A673 (cell line): Measurements from ENCODE around the gene EXT2. TPM values are rescaled to one million over a fixed set of nuclear protein-coding genes. Genes with fewer than 3 reads are reported as not detected.

ENCODE experiments used
- BruUV-seq: library from RNA; stranded (reverse); fragments of 400-500 nt; replicated peaks from 2 replicates; lab custom pipeline; 2021; lab: Mats Ljungman, UMichigan
- CTCF ChIA-PET: fragments of 300-600 bp; sonication (Branson Sonifier 250); formaldehyde crosslinking; loops from one replicate; lab custom pipeline; 2022; ENCODE audit warnings: antibody characterized with exemption; lab: Charles Lee
- POLR2A ChIA-PET: fragments of 300-600 bp; sonication (Branson Sonifier 250); formaldehyde crosslinking; loops from one replicate; lab custom pipeline; 2022; ENCODE audit warnings: antibody characterized with exemption; ENCODE audit not compliant: low non-redundant PET; lab: Charles Lee
- DNase-seq: peaks from one replicate; pipeline ENCODE4 v3.0.0-alpha.2; 2015; ENCODE audit warnings: low spot score
- H3K27ac ChIP-seq: fragments of 200-600 bp; sonication (generic); 2 replicates; pipeline ENCODE4 v1.5.1; 2016; ENCODE audit warnings: mixed run types, low read depth, mild to moderate bottlenecking, mixed read lengths, antibody characterized with exemption, low read length; ENCODE audit not compliant: poor library complexity, severe bottlenecking
- H3K27me3 ChIP-seq: fragments of 200-600 bp; sonication (generic); replicated peaks from 2 replicates; pipeline ENCODE4 v1.6.1; 2017; ENCODE audit warnings: mixed run types, low read depth, mild to moderate bottlenecking, mixed read lengths, antibody characterized with exemption, low read length; ENCODE audit not compliant: insufficient read depth, poor library complexity
- H3K36me3 ChIP-seq: fragments of 200-600 bp; sonication (generic); 2 replicates; pipeline ENCODE4 v1.6.1; 2016; ENCODE audit warnings: mixed run types, mild to moderate bottlenecking, mixed read lengths, antibody characterized with exemption, low read length; ENCODE audit not compliant: insufficient read depth, poor library complexity, severe bottlenecking
- H3K4me1 ChIP-seq: fragments of 200-600 bp; sonication (generic); 2 replicates; pipeline ENCODE4 v1.6.1; 2017; ENCODE audit warnings: mixed run types, mild to moderate bottlenecking, mixed read lengths, antibody characterized with exemption, low read length; ENCODE audit not compliant: insufficient read depth, poor library complexity, severe bottlenecking
- H3K4me3 ChIP-seq: fragments of 200-600 bp; sonication (generic); 2 replicates; pipeline ENCODE4 v1.5.1; 2016; ENCODE audit warnings: low read depth, mixed run types, mild to moderate bottlenecking, mixed read lengths, low read length; ENCODE audit not compliant: poor library complexity, severe bottlenecking
- H3K9me3 ChIP-seq: fragments of 200-600 bp; sonication (generic); 2 replicates; pipeline ENCODE4 v1.6.1; 2016; ENCODE audit warnings: mixed run types, low read depth, mild to moderate bottlenecking, mixed read lengths, antibody characterized with exemption, low read length; ENCODE audit not compliant: poor library complexity, severe bottlenecking
- CTCF ChIP-seq: fragments of 300-800, 200-600 bp; sonication (generic); conservative IDR thresholded peaks from 2 replicates; pipeline ENCODE4 v1.5.1; 2017; ENCODE audit warnings: low read depth, mild to moderate bottlenecking, antibody characterized with exemption, low read length, moderate library complexity, mixed read lengths
- EZH2 ChIP-seq: fragments of 200-600 bp; sonication (generic); IDR thresholded peaks from 2 replicates; pipeline ENCODE4 v1.6.1; 2017; ENCODE audit warnings: borderline replicate concordance, low read depth, mild to moderate bottlenecking, mixed read lengths, antibody characterized with exemption, low read length; ENCODE audit not compliant: poor library complexity, severe bottlenecking
- intact Hi-C: fragments of 100-400 bp; cut with micrococcal nuclease; formaldehyde crosslinking; loops from one replicate; pipeline ENCODE4 v1.10.0; 2022; ENCODE audit not compliant: unreplicated experiment
- total RNA-seq: library from RNA; stranded (reverse); gene quantifications from 2 replicates; pipeline ENCODE4 v1.2.3, GENCODE V29; 2021

EXT2 gene
- total RNA-seq, 1 experiment from 2014 or later: 123 TPM

GRCh38 chr11:44191322-44192016 lies 96.0 kb downstream of the EXT2 start:
- intact Hi-C loops: loop anchor here (5.0 kb wide), 2 partner anchors 101 to 116 kb away; no protein-coding TSS in a partner anchor

GRCh38 chr11:44192017-44192385 lies 96.5 kb downstream of the EXT2 start:
- no peak for DNase-seq
- Histone ChIP-seq H3K36me3 (peaks cover 36% of the 10 kb centered on the region), H3K9me3 (peaks cover 30% of the 10 kb centered on the region), H3K4me3 (no peak overlapping the region), H3K4me1 (peaks cover 55% of the 10 kb centered on the region), H3K27me3 (no peaks in the 10 kb centered on the region), H3K27ac (peak overlapping the region; percentile 83)
- intact Hi-C loops: loop anchor here (5.0 kb wide), 2 partner anchors 100 to 115 kb away; no protein-coding TSS in a partner anchor
- no TSS peak for BruUV-seq
- TF ChIP-seq CTCF (no peak), EZH2 (no peak)
- ChIA-PET POLR2A (interaction anchor here (0.7 kb wide), 1 partner anchor 141 kb away, joined by 3 read pairs; no protein-coding TSS in a partner anchor), CTCF (interaction anchor here (0.9 to 1.1 kb wide), 2 partner anchors 13 to 59 kb away, joined by 3 to 4 read pairs; no protein-coding TSS in a partner anchor)

More at GRCh38 chr11:44191322-44192016, 96.0 kb downstream of the EXT2 start:
- POLR2A ChIA-PET: interaction anchor here (0.6 to 0.7 kb wide), 2 partner anchors 141 to 170 kb away, joined by 3 to 14 read pairs; no protein-coding TSS in a partner anchor
- Histone ChIP-seq H3K4me1 (peaks cover 57% of the 10 kb centered on the region), H3K27me3 (no peaks in the 10 kb centered on the region), H3K27ac (peak overlapping the region; percentile 83), H3K4me3 (no peak overlapping the region), H3K36me3 (peaks cover 30% of the 10 kb centered on the region), H3K9me3 (peaks cover 30% of the 10 kb centered on the region)
- BruUV-seq: no TSS peak
- CTCF ChIA-PET: interaction anchor here (0.9 to 1.1 kb wide), 2 partner anchors 13 to 58 kb away, joined by 3 to 4 read pairs; no protein-coding TSS in a partner anchor
- peak; percentile 95 for DNase-seq
- TF ChIP-seq EZH2 (no peak), CTCF (0 out of 2 replicates have a peak, but pooled peaks have one; percentile 5)

GRCh38 chr11:44192462-44193100 lies 97.1 kb downstream of the EXT2 start:
- ChIA-PET POLR2A (no interaction called here), CTCF (interaction anchor here (1.1 kb wide), 1 partner anchor 59 kb away, joined by 4 read pairs; no protein-coding TSS in a partner anchor)
- Histone ChIP-seq H3K9me3 (peaks cover 30% of the 10 kb centered on the region), H3K27me3 (no peaks in the 10 kb centered on the region), H3K27ac (peak overlapping the region; percentile 83), H3K4me3 (no peak overlapping the region), H3K4me1 (peaks cover 49% of the 10 kb centered on the region), H3K36me3 (peaks cover 36% of the 10 kb centered on the region)
- TF ChIP-seq CTCF: no peak
- TF ChIP-seq EZH2: no peak
- intact Hi-C loops: loop anchor here (5.0 kb wide), 2 partner anchors 100 to 115 kb away; no protein-coding TSS in a partner anchor
- no peak for DNase-seq
- BruUV-seq: TSS peak; percentile 24
